HepG2 (cell line): ENCODE data around the gene USE1. TPM values are rescaled to one million over a fixed set of nuclear protein-coding genes. Genes with fewer than 3 reads are reported as not detected.

Experiments used
- CREM ChIP-seq, 2 experiments: sonication (generic) in 1 of 2; formaldehyde crosslinking in 1 of 2; IDR thresholded peaks; 2 replicates each; pipeline versions ENCODE4 v1.4.0 to v1.6.1; 2016 to 2020; ENCODE audit warnings: antibody characterized with exemption in 1 of 2, mild to moderate bottlenecking in 1 of 2, missing genetic modification reagents in 1 of 2
- PHF8 ChIP-seq: sonication (generic); formaldehyde crosslinking; IDR thresholded peaks from 2 replicates; pipeline ENCODE4 v1.5.0; 2020; ENCODE audit warnings: missing genetic modification reagents
- ZBTB20 ChIP-seq: sonication (generic); formaldehyde crosslinking; IDR thresholded peaks from 2 replicates; pipeline ENCODE4 v1.8.1; 2023; ENCODE audit warnings: missing genetic modification reagents, low read depth, mild to moderate bottlenecking, borderline replicate concordance
- ZEB1 ChIP-seq: IDR thresholded peaks from 2 replicates; pipeline ENCODE4 v1.6.1; 2012; ENCODE audit warnings: mild to moderate bottlenecking, low read depth, inconsistent platforms; ENCODE audit not compliant: insufficient replicate concordance
- ZFYVE20 ChIP-seq: sonication (generic); formaldehyde crosslinking; IDR thresholded peaks from 2 replicates; pipeline ENCODE4 v1.8.0; 2023; ENCODE audit warnings: low read depth, mild to moderate bottlenecking, moderate library complexity, missing genetic modification reagents, borderline replicate concordance
- ZNF235 ChIP-seq: sonication (generic); formaldehyde crosslinking; IDR thresholded peaks from 2 replicates; pipeline ENCODE4 v1.8.1; 2023; ENCODE audit warnings: mild to moderate bottlenecking, missing genetic modification reagents, borderline replicate concordance
- ZNF253 ChIP-seq: sonication (generic); formaldehyde crosslinking; IDR thresholded peaks from 2 replicates; pipeline ENCODE4 v1.8.0; 2022; ENCODE audit warnings: mild to moderate bottlenecking, missing genetic modification reagents, borderline replicate concordance
- ZNF644 ChIP-seq: IDR thresholded peaks from 2 replicates; pipeline ENCODE4 v1.6.1; 2016; ENCODE audit warnings: low read depth
- ZNF746 ChIP-seq: sonication (generic); formaldehyde crosslinking; IDR thresholded peaks from 2 replicates; pipeline ENCODE4 v1.8.0; 2022; ENCODE audit warnings: mild to moderate bottlenecking, missing genetic modification reagents
- polyA plus RNA-seq, 8 experiments: library from polyadenylated mRNA; depleted of rRNA in 3 of 8; stranded (reverse) in 7 of 8; unstranded in 1 of 8; fragments of >200 nt; fragmentation: Illumina TruSeq in 4 of 8; extraction: Trizol in 4 of 8; gene quantifications; 2 replicates each; pipeline versions ENCODE4 v1.2.1 to v1.2.3, GENCODE V29; 2011 to 2016; ENCODE audit warnings: low read depth in 4 of 8, missing spikeins in 1 of 8, mixed read lengths in 1 of 8; ENCODE audit not compliant: insufficient read depth in 1 of 8
- total RNA-seq, 5 experiments: library from RNA; depleted of rRNA; stranded (reverse); fragments of >200 nt; fragmentation: Illumina TruSeq; extraction: Trizol; gene quantifications; 2 replicates each; pipeline ENCODE4 v1.2.3, GENCODE V29; 2016; ENCODE audit warnings: low read depth in 1 of 5
- TF ChIP-seq, protein P1 (sequence below): sonication (generic); formaldehyde crosslinking; IDR thresholded peaks from 2 replicates; pipeline ENCODE4 v1.4.0; 2020; ENCODE audit warnings: missing genetic modification reagents
- TF ChIP-seq, protein P2 (sequence below): sonication (generic); formaldehyde crosslinking; IDR thresholded peaks from 2 replicates; pipeline ENCODE4 v1.5.0; 2020; ENCODE audit warnings: missing genetic modification reagents
- TF ChIP-seq, protein P3 (sequence below): sonication (generic); formaldehyde crosslinking; IDR thresholded peaks from 2 replicates; pipeline ENCODE4 v1.4.0; 2020; ENCODE audit warnings: missing genetic modification reagents, low read depth, mild to moderate bottlenecking, borderline replicate concordance
- TF ChIP-seq, protein P4 (sequence below): sonication (generic); formaldehyde crosslinking; IDR thresholded peaks from 2 replicates; pipeline ENCODE4 v1.4.0; 2020; ENCODE audit warnings: missing genetic modification reagents
- TF ChIP-seq, protein P5 (sequence below): sonication (generic); formaldehyde crosslinking; IDR thresholded peaks from 2 replicates; pipeline ENCODE4; 2020; ENCODE audit warnings: missing genetic modification reagents, mild to moderate bottlenecking, borderline replicate concordance

Gene USE1
- total and polyA plus RNA-seq, 2 of the 13 experiments (the other 11 are each of a cell fraction or from before 2014, with no cell fraction given) = 9.9 to 17.6 TPM

DNA sequence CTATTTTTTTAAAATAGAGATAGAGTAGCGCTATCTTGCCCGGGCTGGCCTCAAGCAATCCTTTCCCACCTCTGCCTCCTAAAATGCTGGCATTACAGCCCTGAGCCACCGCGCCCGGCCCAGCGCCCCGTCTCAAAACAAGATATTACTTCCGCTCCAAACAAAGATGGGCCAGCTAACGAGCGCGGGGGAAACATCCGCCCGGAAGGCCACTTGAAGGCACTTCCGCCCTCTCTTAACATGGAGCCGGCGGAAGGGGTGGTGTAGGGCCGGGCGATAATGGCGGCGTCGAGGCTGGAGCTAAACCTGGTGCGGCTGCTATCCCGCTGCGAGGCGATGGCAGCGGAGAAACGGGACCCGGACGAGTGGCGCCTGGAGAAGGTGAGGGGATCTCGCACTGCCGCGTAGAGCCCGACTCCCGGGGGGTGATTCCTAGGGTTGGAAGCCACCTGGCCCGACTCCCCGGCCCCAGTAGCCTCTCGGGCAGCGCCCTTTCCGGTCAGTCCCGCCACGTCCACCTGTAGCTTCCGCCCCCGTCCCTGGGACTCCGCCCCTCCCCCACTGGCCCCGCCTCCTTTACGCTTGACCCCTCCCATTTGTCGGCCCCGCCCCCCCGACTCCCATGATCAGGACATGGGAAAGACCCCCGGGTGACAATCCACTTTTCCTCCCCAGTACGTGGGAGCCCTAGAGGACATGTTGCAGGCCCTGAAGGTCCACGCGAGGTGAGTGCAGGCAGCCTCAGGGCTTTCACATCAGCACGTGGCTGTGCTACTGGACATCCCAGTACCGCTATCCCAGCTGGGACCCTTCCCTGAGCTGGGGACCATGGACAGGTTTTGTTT, at the start of gene USE1 (continued):
- TF ChIP-seq ZFYVE20 (CRISPR knock-in tag) (0 out of 2 replicates have a peak, but pooled peaks have one; percentile 33), ZNF253 (no peak), ZNF644 (CRISPR knock-in tag) (no peak), ZNF746 (CRISPR knock-in tag) (peak; percentile 62), PHF8 (CRISPR knock-in tag) (peak; percentile 91), ZNF235 (CRISPR knock-in tag) (peak; percentile 55; the same call in 1 of the 2 replicates), CREM (IDR thresholded peaks at IDR 0.05) (peak; percentile 88), CREM (CRISPR knock-in tag; IDR thresholded peaks at IDR 0.05) (no peak), ZEB1 (peak; percentile 56), ZBTB20 (no peak; the same call in 1 of the 2 replicates)
- TF ChIP-seq, protein P1, sequence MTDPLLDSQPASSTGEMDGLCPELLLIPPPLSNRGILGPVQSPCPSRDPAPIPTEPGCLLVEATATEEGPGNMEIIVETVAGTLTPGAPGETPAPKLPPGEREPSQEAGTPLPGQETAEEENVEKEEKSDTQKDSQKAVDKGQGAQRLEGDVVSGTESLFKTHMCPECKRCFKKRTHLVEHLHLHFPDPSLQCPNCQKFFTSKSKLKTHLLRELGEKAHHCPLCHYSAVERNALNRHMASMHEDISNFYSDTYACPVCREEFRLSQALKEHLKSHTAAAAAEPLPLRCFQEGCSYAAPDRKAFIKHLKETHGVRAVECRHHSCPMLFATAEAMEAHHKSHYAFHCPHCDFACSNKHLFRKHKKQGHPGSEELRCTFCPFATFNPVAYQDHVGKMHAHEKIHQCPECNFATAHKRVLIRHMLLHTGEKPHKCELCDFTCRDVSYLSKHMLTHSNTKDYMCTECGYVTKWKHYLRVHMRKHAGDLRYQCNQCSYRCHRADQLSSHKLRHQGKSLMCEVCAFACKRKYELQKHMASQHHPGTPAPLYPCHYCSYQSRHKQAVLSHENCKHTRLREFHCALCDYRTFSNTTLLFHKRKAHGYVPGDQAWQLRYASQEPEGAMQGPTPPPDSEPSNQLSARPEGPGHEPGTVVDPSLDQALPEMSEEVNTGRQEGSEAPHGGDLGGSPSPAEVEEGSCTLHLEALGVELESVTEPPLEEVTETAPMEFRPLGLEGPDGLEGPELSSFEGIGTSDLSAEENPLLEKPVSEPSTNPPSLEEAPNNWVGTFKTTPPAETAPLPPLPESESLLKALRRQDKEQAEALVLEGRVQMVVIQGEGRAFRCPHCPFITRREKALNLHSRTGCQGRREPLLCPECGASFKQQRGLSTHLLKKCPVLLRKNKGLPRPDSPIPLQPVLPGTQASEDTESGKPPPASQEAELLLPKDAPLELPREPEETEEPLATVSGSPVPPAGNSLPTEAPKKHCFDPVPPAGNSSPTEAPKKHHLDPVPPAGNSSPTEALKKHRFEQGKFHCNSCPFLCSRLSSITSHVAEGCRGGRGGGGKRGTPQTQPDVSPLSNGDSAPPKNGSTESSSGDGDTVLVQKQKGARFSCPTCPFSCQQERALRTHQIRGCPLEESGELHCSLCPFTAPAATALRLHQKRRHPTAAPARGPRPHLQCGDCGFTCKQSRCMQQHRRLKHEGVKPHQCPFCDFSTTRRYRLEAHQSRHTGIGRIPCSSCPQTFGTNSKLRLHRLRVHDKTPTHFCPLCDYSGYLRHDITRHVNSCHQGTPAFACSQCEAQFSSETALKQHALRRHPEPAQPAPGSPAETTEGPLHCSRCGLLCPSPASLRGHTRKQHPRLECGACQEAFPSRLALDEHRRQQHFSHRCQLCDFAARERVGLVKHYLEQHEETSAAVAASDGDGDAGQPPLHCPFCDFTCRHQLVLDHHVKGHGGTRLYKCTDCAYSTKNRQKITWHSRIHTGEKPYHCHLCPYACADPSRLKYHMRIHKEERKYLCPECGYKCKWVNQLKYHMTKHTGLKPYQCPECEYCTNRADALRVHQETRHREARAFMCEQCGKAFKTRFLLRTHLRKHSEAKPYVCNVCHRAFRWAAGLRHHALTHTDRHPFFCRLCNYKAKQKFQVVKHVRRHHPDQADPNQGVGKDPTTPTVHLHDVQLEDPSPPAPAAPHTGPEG (CRISPR knock-in tag) = no peak; the same call in 1 of the 2 replicates
- TF ChIP-seq, protein P2, sequence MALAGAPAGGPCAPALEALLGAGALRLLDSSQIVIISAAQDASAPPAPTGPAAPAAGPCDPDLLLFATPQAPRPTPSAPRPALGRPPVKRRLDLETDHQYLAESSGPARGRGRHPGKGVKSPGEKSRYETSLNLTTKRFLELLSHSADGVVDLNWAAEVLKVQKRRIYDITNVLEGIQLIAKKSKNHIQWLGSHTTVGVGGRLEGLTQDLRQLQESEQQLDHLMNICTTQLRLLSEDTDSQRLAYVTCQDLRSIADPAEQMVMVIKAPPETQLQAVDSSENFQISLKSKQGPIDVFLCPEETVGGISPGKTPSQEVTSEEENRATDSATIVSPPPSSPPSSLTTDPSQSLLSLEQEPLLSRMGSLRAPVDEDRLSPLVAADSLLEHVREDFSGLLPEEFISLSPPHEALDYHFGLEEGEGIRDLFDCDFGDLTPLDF = peak; percentile 62
- TF ChIP-seq, protein P3, sequence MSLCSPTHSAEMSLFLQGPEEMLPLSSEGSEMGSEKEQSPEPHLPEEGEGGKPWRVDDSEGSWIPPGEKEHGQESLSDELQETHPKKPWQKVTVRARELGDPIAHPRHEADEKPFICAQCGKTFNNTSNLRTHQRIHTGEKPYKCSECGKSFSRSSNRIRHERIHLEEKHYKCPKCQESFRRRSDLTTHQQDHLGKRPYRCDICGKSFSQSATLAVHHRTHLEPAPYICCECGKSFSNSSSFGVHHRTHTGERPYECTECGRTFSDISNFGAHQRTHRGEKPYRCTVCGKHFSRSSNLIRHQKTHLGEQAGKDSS (CRISPR knock-in tag) = no peak
- TF ChIP-seq, protein P4, sequence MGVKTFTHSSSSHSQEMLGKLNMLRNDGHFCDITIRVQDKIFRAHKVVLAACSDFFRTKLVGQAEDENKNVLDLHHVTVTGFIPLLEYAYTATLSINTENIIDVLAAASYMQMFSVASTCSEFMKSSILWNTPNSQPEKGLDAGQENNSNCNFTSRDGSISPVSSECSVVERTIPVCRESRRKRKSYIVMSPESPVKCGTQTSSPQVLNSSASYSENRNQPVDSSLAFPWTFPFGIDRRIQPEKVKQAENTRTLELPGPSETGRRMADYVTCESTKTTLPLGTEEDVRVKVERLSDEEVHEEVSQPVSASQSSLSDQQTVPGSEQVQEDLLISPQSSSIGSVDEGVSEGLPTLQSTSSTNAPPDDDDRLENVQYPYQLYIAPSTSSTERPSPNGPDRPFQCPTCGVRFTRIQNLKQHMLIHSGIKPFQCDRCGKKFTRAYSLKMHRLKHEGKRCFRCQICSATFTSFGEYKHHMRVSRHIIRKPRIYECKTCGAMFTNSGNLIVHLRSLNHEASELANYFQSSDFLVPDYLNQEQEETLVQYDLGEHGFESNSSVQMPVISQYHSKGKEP (CRISPR knock-in tag) = no peak
- TF ChIP-seq, protein P5, sequence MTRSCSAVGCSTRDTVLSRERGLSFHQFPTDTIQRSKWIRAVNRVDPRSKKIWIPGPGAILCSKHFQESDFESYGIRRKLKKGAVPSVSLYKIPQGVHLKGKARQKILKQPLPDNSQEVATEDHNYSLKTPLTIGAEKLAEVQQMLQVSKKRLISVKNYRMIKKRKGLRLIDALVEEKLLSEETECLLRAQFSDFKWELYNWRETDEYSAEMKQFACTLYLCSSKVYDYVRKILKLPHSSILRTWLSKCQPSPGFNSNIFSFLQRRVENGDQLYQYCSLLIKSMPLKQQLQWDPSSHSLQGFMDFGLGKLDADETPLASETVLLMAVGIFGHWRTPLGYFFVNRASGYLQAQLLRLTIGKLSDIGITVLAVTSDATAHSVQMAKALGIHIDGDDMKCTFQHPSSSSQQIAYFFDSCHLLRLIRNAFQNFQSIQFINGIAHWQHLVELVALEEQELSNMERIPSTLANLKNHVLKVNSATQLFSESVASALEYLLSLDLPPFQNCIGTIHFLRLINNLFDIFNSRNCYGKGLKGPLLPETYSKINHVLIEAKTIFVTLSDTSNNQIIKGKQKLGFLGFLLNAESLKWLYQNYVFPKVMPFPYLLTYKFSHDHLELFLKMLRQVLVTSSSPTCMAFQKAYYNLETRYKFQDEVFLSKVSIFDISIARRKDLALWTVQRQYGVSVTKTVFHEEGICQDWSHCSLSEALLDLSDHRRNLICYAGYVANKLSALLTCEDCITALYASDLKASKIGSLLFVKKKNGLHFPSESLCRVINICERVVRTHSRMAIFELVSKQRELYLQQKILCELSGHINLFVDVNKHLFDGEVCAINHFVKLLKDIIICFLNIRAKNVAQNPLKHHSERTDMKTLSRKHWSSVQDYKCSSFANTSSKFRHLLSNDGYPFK (CRISPR knock-in tag) = peak; percentile 97
